Measurements from ENCODE around the gene CD9. TPM values are rescaled to one million over a fixed set of nuclear protein-coding genes. Genes with fewer than 3 reads are reported as not detected.

The CD9 gene
- total and polyA plus RNA-seq, 2 of the 8 experiments (the other 6 are each of a cell fraction or from before 2014, with no cell fraction given), result 168 to 319 TPM

GRCh38 chr12:6279631-6280030 is 79.4 kb downstream of the CD9 start:
- no peak for FAIRE-seq

More at GRCh38 chr12:6279631-6280030, 79.4 kb downstream of the CD9 start:
- H4K91ac ChIP-seq (replicated peaks; ENCODE audit: insufficient read length, low read length), result peak overlapping the region; percentile 2
- H3K4me3 ChIP-seq (ENCODE audit: extremely low read depth in 1 of 4, insufficient read depth in 2 of 4, low read depth in 3 of 4, low read length in 4 of 4), result no peak overlapping the region
- no peak overlapping the region for H4K8ac ChIP-seq (ENCODE audit: extremely low read depth, insufficient read depth, low read length)
- no peak overlapping the region; a peak in 1 of 4 replicates for H3K4me2 ChIP-seq (ENCODE audit: insufficient read depth in 1 of 2, low read depth in 2 of 2, low read length in 2 of 2)
- H3K18ac ChIP-seq (ENCODE audit: extremely low read depth, low read length), result 0 out of 2 replicates have a peak overlapping the region, but pooled peaks have one; percentile 6
- no peaks in the 10 kb centered on the region for H3K79me2 ChIP-seq (ENCODE audit: control insufficient read depth in 1 of 2, insufficient read depth in 2 of 2, low read length in 2 of 2)
- H4K20me1 ChIP-seq (replicated peaks in 1 of 2; ENCODE audit: control insufficient read depth in 1 of 2, insufficient read depth in 2 of 2, low read length in 2 of 2), result no peaks in the 10 kb centered on the region
- 0 out of 2 replicates have a peak overlapping the region, but pooled peaks have one; percentile 17 for H2AK5ac ChIP-seq (ENCODE audit: low read depth, low read length)
- no peak overlapping the region for H4K5ac ChIP-seq (ENCODE audit: insufficient read length, low read depth, low read length)
- POLR2A ChIA-PET (ENCODE audit: partially characterized antibody), result interaction anchor here (0.6 to 3.5 kb wide), 9 partner anchors 12 to 221 kb away, joined by 3 to 33 read pairs (median 5); partner anchors contain the start of gene CD9
- H3K14ac ChIP-seq (ENCODE audit: insufficient read length), result no peak overlapping the region
- H3K79me1 ChIP-seq (ENCODE audit: low read depth, low read length), result no peaks in the 10 kb centered on the region
- H2BK20ac ChIP-seq (ENCODE audit: low read length), result peak overlapping the region; percentile 40
- peaks cover 0 to 2% (median 0%) of the 10 kb centered on the region in 4 experiments; a peak in 2 of 7 replicates for H3K27me3 ChIP-seq (replicated peaks in 1 of 4; ENCODE audit: control insufficient read depth in 3 of 4, extremely low read depth in 1 of 4, insufficient read depth in 3 of 4, low read length in 3 of 4)
- H2BK5ac ChIP-seq (ENCODE audit: low read depth, low read length), result peak overlapping the region; percentile 1; the same call in 1 of the 2 replicates
- no peak for TF ChIP-seq ATF3 (IDR thresholded peaks at IDR 0.05; ENCODE audit: insufficient read depth, low read depth, low read length)
- TF ChIP-seq GABPA (IDR thresholded peaks at IDR 0.05; ENCODE audit: borderline replicate concordance, insufficient read depth, low read length), result no peak
- TF ChIP-seq ASH2L (IDR thresholded peaks at IDR 0.05; ENCODE audit: low read length), result no peak
- TF ChIP-seq EZH2 (IDR thresholded peaks at IDR 0.05; ENCODE audit: low read depth, low read length, severe bottlenecking), result no peak
- no peaks in the 10 kb centered on the region for H3K9me3 ChIP-seq (ENCODE audit: insufficient read depth in 2 of 2, low read depth in 1 of 2, low read length in 1 of 2)
- H3K9ac ChIP-seq (replicated peaks in 1 of 4; ENCODE audit: extremely low read depth in 1 of 4, low read depth in 3 of 4, low read length in 3 of 4), result no peak overlapping the region
- peaks cover 9 to 24% (median 13%) of the 10 kb centered on the region in 4 experiments for H3K4me1 ChIP-seq (replicated peaks in 1 of 4; ENCODE audit: control insufficient read depth in 3 of 4, insufficient read depth in 4 of 4, low read length in 3 of 4)
- H2BK120ac ChIP-seq (replicated peaks; ENCODE audit: low read depth, low read length), result no peak overlapping the region
- peak overlapping the region; percentile 5; the same call in 1 of the 2 replicates for H2BK12ac ChIP-seq (ENCODE audit: low read depth, low read length)
- no peak overlapping the region for H3K56ac ChIP-seq (replicated peaks; ENCODE audit: insufficient read length, low read depth, low read length)
- H3K23me2 ChIP-seq (ENCODE audit: low read depth, low read length), result peaks cover 2% of the 10 kb centered on the region
- no peaks in the 10 kb centered on the region for H3K36me3 ChIP-seq (ENCODE audit: control insufficient read depth in 2 of 4, insufficient read depth in 4 of 4, low read length in 3 of 4)
- CTCF ChIA-PET (ENCODE audit: partially characterized antibody), result interaction anchor here (0.9 to 10.4 kb wide), 20 partner anchors 9 to 368 kb away, joined by 3 to 433 read pairs (median 6); partner anchors contain the start of gene CD9
- H2BK15ac ChIP-seq (ENCODE audit: low read length), result peak overlapping the region; percentile 67
- no peak for DNase-seq (ENCODE audit: low read depth in 1 of 2, low spot score in 2 of 2)
- no peak overlapping the region for H2AFZ ChIP-seq (ENCODE audit: low read length)
- 88% methylated on average over 8 of the region's 8 CpGs; no CpG with 5 or more reads in 1 of the 2 experiments for WGBS, 2 experiments (ENCODE audit: extremely low coverage in 1 of 2, insufficient coverage in 1 of 2, insufficient read length in 1 of 2, insufficient replicate concordance in 2 of 2, low coverage in 1 of 2, low lambda C conversion rate in 2 of 2, missing lambda C conversion rate in 1 of 2)
- no peak overlapping the region for H3K4ac ChIP-seq (replicated peaks; ENCODE audit: insufficient read length, low read depth, low read length)
- no peak overlapping the region for H3K27ac ChIP-seq (ENCODE audit: low read depth, low read length)
- H3K23ac ChIP-seq (ENCODE audit: insufficient read length), result no peak overlapping the region

Data from H1 (cell line).